ENCODE measurements around the gene LRRC49.

DNA sequence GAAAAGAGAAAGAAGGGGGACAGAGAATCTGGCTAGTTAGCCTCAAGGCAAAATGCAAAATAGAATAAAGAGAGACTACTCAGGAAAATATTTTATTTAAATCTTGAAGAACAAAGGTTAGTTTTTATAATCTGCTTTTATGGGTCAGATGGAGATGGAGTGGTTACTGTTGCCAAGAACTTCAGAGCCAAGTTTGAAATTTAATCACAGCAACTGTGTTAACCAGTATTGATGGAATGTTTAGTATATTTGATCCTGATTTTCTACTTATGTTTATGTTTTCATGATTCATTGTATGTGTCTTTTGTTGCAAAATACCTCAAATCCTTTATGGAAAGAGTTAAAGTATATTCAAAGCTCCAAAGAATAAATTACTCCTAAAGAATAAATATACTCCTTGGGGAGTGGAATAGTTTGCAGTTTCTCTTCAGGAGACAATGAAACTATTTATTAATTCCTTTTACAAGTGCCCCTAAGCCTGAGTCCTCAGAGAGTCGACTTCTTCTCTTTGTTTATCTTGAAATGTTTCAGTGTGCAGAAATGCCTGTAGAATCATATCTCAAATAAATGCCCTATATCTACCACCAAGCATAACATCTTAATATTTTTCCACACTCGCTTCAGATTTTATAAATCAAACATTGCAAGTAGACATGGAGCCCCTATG is 161.8 kb downstream of the LRRC49 start:
- TF ChIP-seq, protein P1, sequence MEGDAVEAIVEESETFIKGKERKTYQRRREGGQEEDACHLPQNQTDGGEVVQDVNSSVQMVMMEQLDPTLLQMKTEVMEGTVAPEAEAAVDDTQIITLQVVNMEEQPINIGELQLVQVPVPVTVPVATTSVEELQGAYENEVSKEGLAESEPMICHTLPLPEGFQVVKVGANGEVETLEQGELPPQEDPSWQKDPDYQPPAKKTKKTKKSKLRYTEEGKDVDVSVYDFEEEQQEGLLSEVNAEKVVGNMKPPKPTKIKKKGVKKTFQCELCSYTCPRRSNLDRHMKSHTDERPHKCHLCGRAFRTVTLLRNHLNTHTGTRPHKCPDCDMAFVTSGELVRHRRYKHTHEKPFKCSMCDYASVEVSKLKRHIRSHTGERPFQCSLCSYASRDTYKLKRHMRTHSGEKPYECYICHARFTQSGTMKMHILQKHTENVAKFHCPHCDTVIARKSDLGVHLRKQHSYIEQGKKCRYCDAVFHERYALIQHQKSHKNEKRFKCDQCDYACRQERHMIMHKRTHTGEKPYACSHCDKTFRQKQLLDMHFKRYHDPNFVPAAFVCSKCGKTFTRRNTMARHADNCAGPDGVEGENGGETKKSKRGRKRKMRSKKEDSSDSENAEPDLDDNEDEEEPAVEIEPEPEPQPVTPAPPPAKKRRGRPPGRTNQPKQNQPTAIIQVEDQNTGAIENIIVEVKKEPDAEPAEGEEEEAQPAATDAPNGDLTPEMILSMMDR (IDR thresholded peaks at IDR 0.05): no peak
- no peak for TF ChIP-seq POLR2AphosphoS5 (IDR thresholded peaks at IDR 0.05)
- TF ChIP-seq POLR2A (IDR thresholded peaks at IDR 0.05; ENCODE audit: low read depth): no peak

Data from esophagus muscularis mucosa (tissue), 3 donors.